AG09309 (cell line): ENCODE results near the gene NR1D1.
A peak's percentile ranks its signal among the peaks of the same experiment; 100 is the strongest.
"Not testable (repeated sequence)": the region's sequence is repeated elsewhere in the genome, so short reads cannot be mapped to it uniquely, and the experiment has no call there.

Source experiments
- DNase-seq: peaks from one replicate; pipeline ENCODE4 v3.0.0-alpha.2; 2010; ENCODE audit warnings: low read depth
- H3K4me3 ChIP-seq: 2 replicates; pipeline ENCODE4 v1.5.1; 2011; ENCODE audit warnings: mild to moderate bottlenecking, low read depth, low read length, moderate library complexity; ENCODE audit not compliant: control insufficient read depth
- TF ChIP-seq, protein P1 (sequence below): IDR thresholded peaks from 2 replicates; pipeline ENCODE4 v1.5.1; 2011; ENCODE audit warnings: mild to moderate bottlenecking, low read depth, low read length, inconsistent platforms; ENCODE audit not compliant: insufficient read depth, control insufficient read depth; ENCODE audit errors: missing control alignments

The NR1D1 gene

DNA sequence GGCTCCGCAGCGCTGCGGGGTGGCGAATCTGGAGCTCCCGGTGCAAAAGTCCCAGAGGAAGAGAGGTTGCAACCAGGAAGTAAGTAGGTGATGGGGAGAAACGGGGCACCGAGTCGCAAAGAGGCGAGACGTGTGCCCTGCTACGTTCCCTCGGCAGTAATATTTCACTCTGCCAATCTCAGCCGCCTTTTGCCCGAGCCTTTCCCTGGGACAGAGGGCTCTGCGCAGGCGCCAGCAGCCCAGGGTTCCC is at the start of gene NR1D1:
Gene NR1D1, minus strand, starts transcription at position 171 of the 250 bp plus-strand sequence. CDS start 495 bp downstream, outside the sequence.
- DNase-seq: no peak
- TF ChIP-seq, protein P1, sequence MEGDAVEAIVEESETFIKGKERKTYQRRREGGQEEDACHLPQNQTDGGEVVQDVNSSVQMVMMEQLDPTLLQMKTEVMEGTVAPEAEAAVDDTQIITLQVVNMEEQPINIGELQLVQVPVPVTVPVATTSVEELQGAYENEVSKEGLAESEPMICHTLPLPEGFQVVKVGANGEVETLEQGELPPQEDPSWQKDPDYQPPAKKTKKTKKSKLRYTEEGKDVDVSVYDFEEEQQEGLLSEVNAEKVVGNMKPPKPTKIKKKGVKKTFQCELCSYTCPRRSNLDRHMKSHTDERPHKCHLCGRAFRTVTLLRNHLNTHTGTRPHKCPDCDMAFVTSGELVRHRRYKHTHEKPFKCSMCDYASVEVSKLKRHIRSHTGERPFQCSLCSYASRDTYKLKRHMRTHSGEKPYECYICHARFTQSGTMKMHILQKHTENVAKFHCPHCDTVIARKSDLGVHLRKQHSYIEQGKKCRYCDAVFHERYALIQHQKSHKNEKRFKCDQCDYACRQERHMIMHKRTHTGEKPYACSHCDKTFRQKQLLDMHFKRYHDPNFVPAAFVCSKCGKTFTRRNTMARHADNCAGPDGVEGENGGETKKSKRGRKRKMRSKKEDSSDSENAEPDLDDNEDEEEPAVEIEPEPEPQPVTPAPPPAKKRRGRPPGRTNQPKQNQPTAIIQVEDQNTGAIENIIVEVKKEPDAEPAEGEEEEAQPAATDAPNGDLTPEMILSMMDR: no peak
- H3K4me3 ChIP-seq: peak within 1 kb of the TSS; percentile 93

DNA sequence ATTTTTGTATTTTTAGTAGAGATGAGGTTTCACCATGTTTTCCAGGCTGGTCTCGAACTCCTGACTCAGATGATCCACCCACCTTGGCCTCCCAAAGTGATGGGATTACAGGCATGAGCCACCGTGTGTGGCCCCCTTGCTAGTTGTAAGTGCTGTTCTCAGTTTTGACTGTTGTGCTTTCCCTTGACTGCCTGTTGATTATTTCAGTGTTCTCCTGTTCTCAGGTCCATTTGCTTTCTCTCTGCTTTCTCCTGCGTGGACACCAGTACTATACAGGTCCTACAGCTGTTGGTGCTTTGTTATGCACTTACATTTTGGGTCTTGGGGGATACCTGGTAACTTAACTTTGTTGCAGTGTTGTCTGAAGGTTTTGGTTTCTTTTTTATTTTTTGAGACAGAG is 48.1 kb upstream of the NR1D1 start:
- DNase-seq: no peak
- TF ChIP-seq, protein P1: no peak
- no peak overlapping the region for H3K4me3 ChIP-seq

DNA sequence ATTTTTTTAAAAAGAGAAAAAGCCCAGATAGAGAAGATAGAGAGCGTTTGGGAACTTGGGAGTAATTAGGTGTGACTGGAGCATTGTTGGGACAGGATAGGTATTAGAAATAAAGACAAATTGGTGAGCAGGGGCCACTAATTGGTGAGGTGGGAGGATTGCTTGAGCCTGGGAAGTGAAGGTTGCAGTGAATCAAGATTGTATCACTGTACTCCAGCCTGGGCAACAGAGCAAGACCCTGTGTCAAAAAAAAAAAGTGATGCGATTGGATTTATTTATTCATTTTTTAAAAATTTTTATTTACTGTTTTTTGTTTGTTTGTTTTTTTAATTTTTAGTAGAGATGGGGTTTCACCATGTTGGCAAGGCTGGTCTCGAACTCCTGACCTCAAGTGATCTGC is 45.1 kb upstream of the NR1D1 start:
- TF ChIP-seq, protein P1: no peak
- no peak for DNase-seq
- H3K4me3 ChIP-seq: no peak overlapping the region

DNA sequence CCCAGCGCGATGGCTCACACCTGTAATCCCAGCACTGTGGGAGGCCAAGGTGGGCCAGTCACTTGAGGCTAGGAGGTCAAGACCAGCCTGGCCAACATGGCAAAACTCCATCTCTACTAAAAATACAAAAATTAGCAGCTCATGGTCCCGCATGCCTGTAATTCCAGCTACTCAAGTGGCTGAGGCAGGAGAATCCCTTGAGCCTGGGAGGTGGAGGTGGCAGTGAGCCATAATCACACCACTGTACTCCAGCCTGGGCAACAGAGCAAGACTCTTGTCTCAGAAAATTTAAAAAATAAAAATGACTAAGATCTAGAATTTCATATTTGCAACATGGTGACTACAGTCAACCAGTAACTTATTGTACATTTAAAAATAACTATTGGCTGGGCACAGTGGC is 42.8 kb upstream of the NR1D1 start:
- H3K4me3 ChIP-seq: not testable (repeated sequence)

DNA sequence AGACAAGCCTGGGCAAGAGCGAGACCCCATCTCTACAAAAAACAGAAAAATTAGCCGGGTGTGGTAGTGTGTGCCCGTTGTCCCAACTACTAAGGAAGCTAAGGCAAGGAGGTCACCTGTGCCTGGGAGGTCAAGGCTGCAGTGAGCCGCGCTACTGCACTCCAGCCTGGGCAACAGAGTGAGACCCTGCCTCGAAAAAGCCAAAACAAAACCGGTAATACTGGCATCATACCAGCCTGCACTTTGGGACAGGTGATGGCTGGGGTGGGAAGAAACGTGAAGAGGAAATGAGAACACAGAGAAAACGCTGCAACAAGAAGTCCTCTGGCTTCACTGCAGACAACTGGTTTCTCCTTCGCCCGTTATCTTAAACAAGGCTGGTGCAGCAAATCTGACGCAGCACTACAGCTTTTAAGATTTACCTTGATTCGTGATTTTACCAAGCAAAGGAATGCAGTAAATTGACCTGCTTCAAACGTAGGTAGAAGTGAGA is 39.2 kb upstream of the NR1D1 start:
- TF ChIP-seq, protein P1: no peak
- DNase-seq: no peak
- peak overlapping the region; percentile 58 for H3K4me3 ChIP-seq

More for the DNA sequence above, 42.8 kb upstream of the NR1D1 start:
- DNase-seq: not testable (repeated sequence)

DNA sequence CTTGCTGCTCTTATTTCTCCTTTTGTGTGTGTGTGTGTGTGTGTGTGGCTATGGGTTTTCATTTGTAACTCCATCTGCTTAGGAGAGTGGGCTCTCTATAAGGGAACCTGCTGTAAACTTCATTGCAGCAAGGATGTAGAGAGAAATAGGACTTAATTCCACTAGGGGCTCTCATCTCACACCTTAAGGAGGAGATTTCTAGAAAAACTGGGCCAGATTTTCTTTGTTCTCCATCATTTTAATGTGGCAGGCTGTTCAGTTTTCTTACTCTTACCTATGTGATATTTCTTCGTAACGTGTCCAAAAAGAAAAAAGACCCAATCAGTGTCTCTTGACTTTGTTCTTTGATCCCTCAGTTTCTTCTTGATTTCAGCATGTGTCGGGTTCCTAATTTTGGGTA is 35.4 kb upstream of the NR1D1 start:
- TF ChIP-seq, protein P1: no peak
- DNase-seq: no peak
- H3K4me3 ChIP-seq: no peak overlapping the region

DNA sequence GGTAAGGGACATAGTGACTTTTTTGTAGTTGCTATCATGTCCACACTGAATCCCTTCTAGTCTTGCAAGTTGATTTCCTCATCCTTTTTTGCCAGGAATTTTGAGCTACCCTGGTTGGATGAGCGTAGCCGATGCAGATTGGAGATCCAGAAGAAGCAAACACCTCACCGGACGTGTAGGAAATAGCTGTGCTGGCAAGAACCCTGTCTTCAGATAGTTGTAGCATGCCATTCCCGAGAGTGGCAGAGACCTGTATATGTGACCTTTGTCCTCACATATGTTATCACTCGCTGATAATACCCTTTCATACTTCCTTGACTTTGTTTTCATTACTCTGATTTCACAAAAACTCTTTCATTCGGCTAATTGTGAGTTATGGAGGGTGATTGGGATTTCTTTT is 33.8 kb upstream of the NR1D1 start:
- no peak overlapping the region for H3K4me3 ChIP-seq
- no peak for DNase-seq
- TF ChIP-seq, protein P1: no peak
